Activated naive CD4-positive, alpha-beta T cell treated with anti-CD3 and anti-CD28 coated beads for 36 hours (primary cell): ENCODE measurements around the gene DPP10. TPM values are rescaled to one million over a fixed set of nuclear protein-coding genes. Genes with fewer than 3 reads are reported as not detected.

ENCODE experiments used
- CTCF ChIA-PET: fragments of 350-600 bp; sonication (Branson Sonifier 250); formaldehyde crosslinking; loops from one replicate; lab custom pipeline; 2021; ENCODE audit warnings: antibody characterized with exemption; lab: Charles Lee
- DNase-seq: peaks from one replicate; pipeline ENCODE4 v3.0.0-alpha.2; 2020
- H3K27ac Mint-ChIP-seq: one replicate; pipeline ENCODE4 v1.8.0; 2021; ENCODE audit warnings: mild to moderate bottlenecking, mixed read lengths
- H3K27me3 Mint-ChIP-seq: one replicate; pipeline ENCODE4 v1.8.0; 2021; ENCODE audit warnings: low read depth, mixed read lengths
- H3K36me3 Mint-ChIP-seq: one replicate; pipeline ENCODE4 v1.8.0; 2021; ENCODE audit warnings: low read depth, mixed read lengths
- H3K4me1 Mint-ChIP-seq: one replicate; pipeline ENCODE4 v1.8.0; 2021; ENCODE audit warnings: low read depth, mixed read lengths
- H3K4me3 Mint-ChIP-seq: one replicate; pipeline ENCODE4 v1.8.0; 2021; ENCODE audit warnings: mild to moderate bottlenecking, moderate library complexity, mixed read lengths
- H3K9me3 Mint-ChIP-seq: one replicate; pipeline ENCODE4 v1.8.0; 2021; ENCODE audit warnings: mixed read lengths
- intact Hi-C: fragments of 100-400 bp; cut with micrococcal nuclease; formaldehyde crosslinking; loops from one replicate; pipeline ENCODE4 v1.15.1; 2023
- total RNA-seq, 2 experiments: library from RNA; stranded (reverse); gene quantifications; one replicate each; pipeline ENCODE4 v1.2.3, GENCODE V29; 2021

The DPP10 gene
- total RNA-seq, 2 experiments from 2014 or later = not detected

DNA sequence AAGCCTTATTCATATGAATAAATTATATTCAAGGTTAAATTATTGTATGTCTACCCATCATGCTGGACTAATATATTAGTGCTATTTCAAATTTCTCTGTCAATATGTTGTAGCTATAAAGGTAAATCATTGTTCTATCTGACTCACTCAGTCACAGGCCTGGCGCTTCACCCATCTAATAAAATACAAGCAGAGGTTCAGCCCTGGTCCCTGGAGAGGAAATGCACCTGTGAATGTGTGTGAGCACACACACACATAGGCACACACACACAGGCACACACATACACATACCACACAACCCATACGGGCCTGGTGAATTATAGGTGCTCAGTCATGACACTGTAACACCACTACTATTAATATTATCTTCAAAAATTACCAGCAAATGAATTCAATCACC lies 1396.1 kb downstream of the DPP10 start:
- CTCF ChIA-PET = no interaction called here
- intact Hi-C loops = no loop called here
- no peak for DNase-seq
- Mint-ChIP-seq H3K9me3 (no peaks in the 10 kb centered on the region), H3K4me1 (no peaks in the 10 kb centered on the region), H3K27ac (no peak overlapping the region), H3K4me3 (no peak overlapping the region), H3K27me3 (no peaks in the 10 kb centered on the region), H3K36me3 (no peaks in the 10 kb centered on the region)

GRCh38 chr2:115842306-115842705 lies 1399.9 kb downstream of the DPP10 start:
- no peak for DNase-seq
- H3K4me1 Mint-ChIP-seq = no peaks in the 10 kb centered on the region
- intact Hi-C loops = no loop called here
- H3K27ac Mint-ChIP-seq = no peak overlapping the region
- H3K9me3 Mint-ChIP-seq = no peaks in the 10 kb centered on the region
- CTCF ChIA-PET = no interaction called here
- H3K4me3 Mint-ChIP-seq = no peak overlapping the region
- H3K36me3 Mint-ChIP-seq = no peaks in the 10 kb centered on the region
- H3K27me3 Mint-ChIP-seq = no peaks in the 10 kb centered on the region

DNA sequence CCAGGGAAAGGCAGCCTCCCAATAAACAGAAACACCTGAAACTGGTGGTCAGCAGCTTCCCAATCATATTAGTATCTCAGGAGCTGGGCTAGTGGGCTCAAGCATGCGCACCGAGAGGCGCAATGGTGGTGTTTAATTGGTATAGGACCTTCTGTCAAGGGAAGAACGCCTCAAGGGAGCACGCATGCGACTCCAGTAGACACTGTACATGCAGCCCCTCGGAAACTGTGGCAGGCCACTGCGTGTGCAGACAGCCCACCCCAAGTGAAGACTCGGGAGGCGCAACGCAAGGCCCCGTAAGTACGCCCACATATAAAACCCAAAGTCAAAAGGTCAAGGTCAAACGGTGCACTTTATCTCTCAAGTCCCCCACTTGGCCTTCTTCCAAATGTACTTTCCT lies 1405.8 kb downstream of the DPP10 start:
- no peak overlapping the region for H3K27ac Mint-ChIP-seq
- no peak for DNase-seq
- H3K9me3 Mint-ChIP-seq = peaks cover 10% of the 10 kb centered on the region
- H3K4me1 Mint-ChIP-seq = no peaks in the 10 kb centered on the region
- CTCF ChIA-PET = no interaction called here
- H3K4me3 Mint-ChIP-seq = no peak overlapping the region
- H3K36me3 Mint-ChIP-seq = no peaks in the 10 kb centered on the region
- intact Hi-C loops = no loop called here
- H3K27me3 Mint-ChIP-seq = no peaks in the 10 kb centered on the region

- Mint-ChIP-seq H3K36me3 (no peaks in the 10 kb centered on the region), H3K4me1 (no peaks in the 10 kb centered on the region), H3K27me3 (no peaks in the 10 kb centered on the region), H3K9me3 (peaks cover 8% of the 10 kb centered on the region), H3K4me3 (no peak overlapping the region), H3K27ac (no peak overlapping the region)
- DNase-seq = no peak
- CTCF ChIA-PET = no interaction called here
- intact Hi-C loops = no loop called here
Observed at GRCh38 chr2:115867024-115867423, 1424.6 kb downstream of the DPP10 start.

DNA sequence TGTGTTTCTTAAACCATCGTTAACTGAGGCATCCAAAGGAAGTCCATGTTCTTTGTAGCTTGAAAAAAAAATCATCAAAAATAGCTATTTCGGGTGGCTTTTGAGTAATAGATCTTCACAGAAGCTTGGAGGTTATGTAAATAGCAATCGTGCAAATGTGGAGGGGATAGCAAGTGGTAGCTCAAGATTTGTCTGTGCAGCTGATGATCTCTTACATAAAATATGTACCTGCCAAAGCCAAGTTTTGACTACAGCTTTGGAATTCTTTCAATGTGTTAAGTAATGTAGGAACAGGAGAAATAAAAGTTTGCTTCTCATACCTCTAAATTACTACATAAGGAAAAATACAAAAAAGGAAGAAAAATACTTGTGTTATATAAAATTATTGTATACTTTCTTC lies 1432.0 kb downstream of the DPP10 start:
- no peak for DNase-seq
- Mint-ChIP-seq H3K27ac (no peak overlapping the region), H3K4me1 (no peaks in the 10 kb centered on the region), H3K36me3 (no peaks in the 10 kb centered on the region), H3K4me3 (no peak overlapping the region), H3K9me3 (peaks cover 13% of the 10 kb centered on the region), H3K27me3 (no peaks in the 10 kb centered on the region)
- CTCF ChIA-PET = no interaction called here
- intact Hi-C loops = loop anchor here (5.0 kb wide), 1 partner anchor 1548 kb away; no protein-coding TSS in a partner anchor

DNA sequence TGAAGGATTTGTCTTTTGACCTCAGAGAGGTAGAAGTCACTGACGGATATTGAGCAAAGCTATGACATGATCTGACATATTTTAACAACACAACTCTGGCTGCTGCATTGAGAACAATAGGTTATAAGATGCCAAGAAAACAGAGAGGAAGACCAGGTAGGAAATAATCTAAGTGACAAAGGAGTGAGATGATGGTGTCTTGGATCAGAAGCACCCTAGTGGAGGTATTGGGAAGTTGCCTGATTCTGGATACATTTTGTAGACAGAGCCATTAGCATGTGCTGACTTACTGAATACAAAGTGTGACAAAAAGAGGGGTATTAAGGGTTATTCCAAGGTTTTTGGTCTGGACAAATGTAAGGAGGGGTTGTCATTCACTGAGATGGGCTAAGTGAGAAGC lies 1438.1 kb downstream of the DPP10 start:
- Mint-ChIP-seq H3K4me1 (no peaks in the 10 kb centered on the region), H3K36me3 (no peaks in the 10 kb centered on the region), H3K27ac (no peak overlapping the region), H3K27me3 (no peaks in the 10 kb centered on the region), H3K9me3 (peaks cover 8% of the 10 kb centered on the region), H3K4me3 (no peak overlapping the region)
- no peak for DNase-seq
- CTCF ChIA-PET = no interaction called here
- intact Hi-C loops = no loop called here

GRCh38 chr2:115887209-115887776 lies 1444.9 kb downstream of the DPP10 start:
- no peak for DNase-seq
- intact Hi-C loops = no loop called here
- peaks cover 25% of the 10 kb centered on the region for H3K9me3 Mint-ChIP-seq
- no peak overlapping the region for H3K27ac Mint-ChIP-seq
- H3K4me1 Mint-ChIP-seq = no peaks in the 10 kb centered on the region
- H3K4me3 Mint-ChIP-seq = no peak overlapping the region
- CTCF ChIA-PET = no interaction called here
- no peaks in the 10 kb centered on the region for H3K36me3 Mint-ChIP-seq
- no peaks in the 10 kb centered on the region for H3K27me3 Mint-ChIP-seq
